OCI-LY7 (cell line): ENCODE measurements around the gene SMOC2.

Experiments
- CTCF ChIP-seq: fragments of 200-600 bp; sonication (generic); conservative IDR thresholded peaks from 2 replicates; pipeline ENCODE4 v1.5.1; 2014; ENCODE audit warnings: mild to moderate bottlenecking, antibody characterized with exemption, low read length, moderate library complexity, mixed read lengths
- EZH2phosphoT487 ChIP-seq: fragments of 200-600 bp; sonication (generic); IDR thresholded peaks from 2 replicates; pipeline ENCODE4 v1.6.1; 2018; ENCODE audit warnings: low read depth, borderline replicate concordance, mild to moderate bottlenecking, mixed run types, antibody characterized with exemption, low read length, moderate library complexity, mixed read lengths

GRCh38 chr6:168609914-168610490 lies 169.0 kb downstream of the SMOC2 start:
- no peak for TF ChIP-seq CTCF
- no peak for TF ChIP-seq EZH2phosphoT487
